Vagina (tissue), 2 donors: ENCODE data around the gene MAPK8IP1.

Experiments used
- POLR2A ChIP-seq, 2 donors: fragments of 450-650 bp; IDR thresholded peaks; one replicate each; pipeline ENCODE4 v1.6.1; 2017; ENCODE audit warnings: antibody characterized with exemption in 2 of 2, mild to moderate bottlenecking in 2 of 2, moderate library complexity in 2 of 2
- TF ChIP-seq, protein P1 (sequence below), 3 experiments: fragments of 450-650 bp in 2 of 3; fragments of 200-600 bp in 1 of 3; sonication (generic) in 1 of 3; IDR thresholded peaks; one replicate each; pipeline ENCODE4 v1.5.1; 2017 to 2019; ENCODE audit warnings: antibody characterized with exemption in 3 of 3, mild to moderate bottlenecking in 2 of 3, moderate library complexity in 2 of 3

DNA sequence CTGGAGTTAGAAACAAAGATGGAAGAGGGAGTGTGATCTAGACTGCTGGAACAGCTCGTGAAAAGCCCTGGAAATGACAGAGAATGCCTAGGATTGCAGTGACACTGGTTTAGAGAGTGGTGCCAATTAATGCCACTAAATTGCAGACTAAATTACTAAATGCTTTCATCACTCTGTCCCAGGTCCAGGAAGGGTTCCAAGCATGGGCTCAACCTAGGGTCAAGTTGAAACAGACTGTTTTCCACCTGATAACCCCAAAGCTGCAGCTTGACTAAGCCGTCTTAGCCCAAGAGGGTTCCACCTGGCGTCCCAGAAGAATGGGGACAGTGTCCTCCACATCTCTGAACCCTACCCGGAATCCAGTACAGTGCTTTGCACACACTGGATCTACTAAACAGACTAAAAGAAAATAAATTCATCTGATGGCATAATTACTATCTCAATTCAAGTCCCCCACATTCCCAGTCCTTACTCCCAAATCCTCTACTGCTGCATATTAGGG lies 39.2 kb upstream of the MAPK8IP1 start:
- no peak for TF ChIP-seq POLR2A (IDR thresholded peaks at IDR 0.05)
- TF ChIP-seq, protein P1, sequence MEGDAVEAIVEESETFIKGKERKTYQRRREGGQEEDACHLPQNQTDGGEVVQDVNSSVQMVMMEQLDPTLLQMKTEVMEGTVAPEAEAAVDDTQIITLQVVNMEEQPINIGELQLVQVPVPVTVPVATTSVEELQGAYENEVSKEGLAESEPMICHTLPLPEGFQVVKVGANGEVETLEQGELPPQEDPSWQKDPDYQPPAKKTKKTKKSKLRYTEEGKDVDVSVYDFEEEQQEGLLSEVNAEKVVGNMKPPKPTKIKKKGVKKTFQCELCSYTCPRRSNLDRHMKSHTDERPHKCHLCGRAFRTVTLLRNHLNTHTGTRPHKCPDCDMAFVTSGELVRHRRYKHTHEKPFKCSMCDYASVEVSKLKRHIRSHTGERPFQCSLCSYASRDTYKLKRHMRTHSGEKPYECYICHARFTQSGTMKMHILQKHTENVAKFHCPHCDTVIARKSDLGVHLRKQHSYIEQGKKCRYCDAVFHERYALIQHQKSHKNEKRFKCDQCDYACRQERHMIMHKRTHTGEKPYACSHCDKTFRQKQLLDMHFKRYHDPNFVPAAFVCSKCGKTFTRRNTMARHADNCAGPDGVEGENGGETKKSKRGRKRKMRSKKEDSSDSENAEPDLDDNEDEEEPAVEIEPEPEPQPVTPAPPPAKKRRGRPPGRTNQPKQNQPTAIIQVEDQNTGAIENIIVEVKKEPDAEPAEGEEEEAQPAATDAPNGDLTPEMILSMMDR (IDR thresholded peaks at IDR 0.05), result no peak
